Esophagus muscularis mucosa (tissue), 4 donors: ENCODE data around the gene AFF1.

Experiments used
- CTCF ChIP-seq, 3 experiments: fragments of 200-600 bp in 2 of 3; fragments of 450-650 bp in 1 of 3; sonication (generic) in 2 of 3; IDR thresholded peaks; one replicate each; pipeline ENCODE4 v1.5.1; 2017 to 2019; ENCODE audit warnings: antibody characterized with exemption in 3 of 3, mild to moderate bottlenecking in 2 of 3, moderate library complexity in 1 of 3
- EP300 ChIP-seq: sonication (generic); formaldehyde crosslinking; IDR thresholded peaks from one replicate; pipeline ENCODE4 v1.6.1; 2017; ENCODE audit warnings: antibody characterized with exemption
- POLR2AphosphoS5 ChIP-seq, 2 donors: sonication (generic); formaldehyde crosslinking; IDR thresholded peaks; one replicate each; pipeline ENCODE4 v1.6.1; 2017; ENCODE audit warnings: antibody characterized with exemption in 2 of 2

GRCh38 chr4:87129681-87130080, 194.9 kb downstream of the AFF1 start:
- TF ChIP-seq CTCF (IDR thresholded peaks at IDR 0.05) (no peak), POLR2AphosphoS5 (IDR thresholded peaks at IDR 0.05) (no peak), EP300 (no peak)
